Putamen (tissue), 1 donor: ENCODE data around the gene PLA2G4C.

Experiments used
- DNase-seq: peaks from one replicate; pipeline ENCODE4 v3.0.0-alpha.2; 2016; ENCODE audit warnings: low spot score

Gene PLA2G4C

DNA sequence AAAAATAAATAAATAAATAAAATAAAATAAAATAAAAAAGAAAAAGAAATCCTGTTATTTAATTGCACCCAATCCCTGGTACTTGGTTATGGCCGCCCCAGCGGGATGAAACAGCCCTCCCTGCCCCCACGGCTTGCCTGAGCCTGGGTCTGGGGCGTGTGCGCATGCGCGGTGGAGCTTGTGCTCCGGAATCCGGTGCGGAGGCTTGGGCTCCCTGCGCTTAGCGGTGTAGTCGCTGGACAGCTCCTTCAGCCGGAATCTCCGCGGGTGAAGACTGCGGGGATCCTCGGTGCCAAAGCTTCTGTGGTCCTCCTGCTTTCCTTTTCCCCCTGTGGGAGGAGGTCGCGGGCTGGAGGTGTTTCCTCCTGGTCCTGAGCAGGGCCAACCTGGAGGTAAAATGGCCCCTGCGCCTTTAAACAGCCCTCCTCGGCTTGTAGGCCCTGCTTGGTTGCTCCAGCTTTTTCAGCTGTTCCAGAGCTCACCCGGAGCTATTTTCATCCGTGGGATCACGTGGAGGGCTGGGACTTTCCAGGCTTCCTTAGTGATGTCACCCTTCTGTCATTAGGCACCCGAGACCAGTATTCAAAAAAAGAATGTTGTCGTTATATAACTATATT, at the start of gene PLA2G4C:
Gene PLA2G4C (minus strand): TSS at position 468 of the 617 bp plus-strand sequence. CDS start 4,288 bp downstream, outside the sequence.
- DNase-seq: peak; percentile 94

GRCh38 chr19:48158210-48158790, 47.7 kb upstream of the PLA2G4C start:
- no peak for DNase-seq

GRCh38 chr19:48154003-48154402, 43.4 kb upstream of the PLA2G4C start:
- no peak for DNase-seq

DNA sequence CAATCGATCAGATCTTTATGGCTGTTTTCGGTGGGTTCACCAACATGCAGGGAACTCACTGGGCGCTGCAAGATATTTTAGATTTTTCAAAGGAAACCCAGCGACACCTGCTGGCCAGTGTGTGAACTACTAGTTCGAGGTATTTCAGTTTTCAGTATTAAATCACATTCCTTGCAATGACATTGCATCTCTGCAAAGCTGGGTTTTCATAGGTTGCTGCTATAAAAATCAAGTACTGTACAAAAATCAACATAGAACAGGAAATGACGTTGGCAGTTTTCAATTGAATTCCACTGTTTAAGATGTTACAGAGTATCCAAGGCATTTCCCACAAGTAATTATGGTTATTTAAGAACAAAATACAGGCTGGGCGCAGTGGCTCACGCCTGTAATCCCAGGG, 41.9 kb upstream of the PLA2G4C start:
- DNase-seq: peak; percentile 76

DNA sequence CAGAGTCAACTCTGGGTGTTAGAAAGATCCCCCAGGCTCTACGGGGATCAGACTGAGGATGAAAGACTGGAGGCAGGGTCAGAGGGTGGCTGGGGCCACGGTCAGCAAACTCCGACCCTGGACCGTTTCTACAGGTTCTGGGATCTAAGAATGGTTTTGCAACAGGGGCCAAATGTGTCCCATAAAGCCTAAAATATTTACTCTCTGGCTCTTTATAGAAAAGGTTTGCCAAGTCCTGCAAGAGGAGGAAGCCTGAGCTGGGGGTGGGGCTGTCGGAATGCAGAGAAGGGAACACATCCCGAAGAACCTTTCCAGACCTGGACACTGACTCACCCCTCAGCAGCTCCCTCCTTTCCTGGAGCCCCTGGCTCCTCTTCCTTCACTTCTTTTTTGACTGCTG, 38.8 kb upstream of the PLA2G4C start:
- no peak for DNase-seq

DNA sequence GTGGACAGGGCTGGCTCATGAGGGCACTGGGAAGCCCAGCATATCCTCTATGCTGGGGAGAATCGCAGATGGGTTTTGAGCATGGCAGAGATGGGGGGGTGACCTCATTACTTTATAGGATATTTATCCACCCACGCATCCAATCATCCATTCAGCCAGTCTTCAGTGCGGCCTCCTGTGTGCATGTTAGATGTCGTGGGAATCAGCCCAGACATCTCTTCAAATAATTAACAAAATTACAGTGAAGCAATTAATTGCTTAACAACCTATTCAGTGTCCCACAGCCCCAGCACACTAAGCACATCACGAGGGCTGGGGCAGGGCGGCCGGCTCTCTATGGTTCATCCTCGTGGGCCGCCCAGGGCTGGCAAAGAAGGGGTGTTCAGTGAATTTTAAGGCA, 38.0 kb upstream of the PLA2G4C start:
- DNase-seq: no peak

DNA sequence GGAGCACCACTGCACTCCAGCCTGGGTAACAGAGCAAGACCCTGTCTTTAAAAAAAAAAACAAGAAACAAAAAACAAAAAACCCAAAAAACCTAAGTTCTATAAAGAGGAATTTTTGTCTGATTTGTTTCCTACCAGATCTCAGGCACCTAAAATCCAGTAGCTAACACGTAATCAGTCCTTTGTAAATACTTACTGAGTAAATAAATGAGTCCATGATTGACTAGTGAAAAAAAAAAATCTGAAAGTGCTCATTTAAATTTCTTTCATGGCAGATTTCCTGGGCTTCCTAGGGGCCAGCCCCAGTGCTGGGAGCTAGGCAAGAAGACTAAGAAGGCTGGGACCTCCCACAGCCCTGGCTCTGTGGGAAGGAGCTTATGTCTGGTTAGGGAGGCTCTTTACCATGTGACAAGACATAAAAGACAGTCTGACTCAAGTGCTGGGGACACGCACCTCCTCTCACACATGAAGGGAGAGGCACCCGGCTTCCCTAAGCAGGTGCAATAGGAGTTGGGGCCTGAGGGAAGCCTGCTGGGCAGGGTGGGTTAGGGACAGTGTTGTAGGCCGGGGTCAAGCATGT, 37.1 kb upstream of the PLA2G4C start:
- peak; percentile 63 for DNase-seq

GRCh38 chr19:48139053-48139452, 28.4 kb upstream of the PLA2G4C start:
- no peak for DNase-seq

GRCh38 chr19:48137411-48137810, 26.8 kb upstream of the PLA2G4C start:
- no peak for DNase-seq

- no peak for DNase-seq
Measured at GRCh38 chr19:48136547-48136946, 25.9 kb upstream of the PLA2G4C start.

DNA sequence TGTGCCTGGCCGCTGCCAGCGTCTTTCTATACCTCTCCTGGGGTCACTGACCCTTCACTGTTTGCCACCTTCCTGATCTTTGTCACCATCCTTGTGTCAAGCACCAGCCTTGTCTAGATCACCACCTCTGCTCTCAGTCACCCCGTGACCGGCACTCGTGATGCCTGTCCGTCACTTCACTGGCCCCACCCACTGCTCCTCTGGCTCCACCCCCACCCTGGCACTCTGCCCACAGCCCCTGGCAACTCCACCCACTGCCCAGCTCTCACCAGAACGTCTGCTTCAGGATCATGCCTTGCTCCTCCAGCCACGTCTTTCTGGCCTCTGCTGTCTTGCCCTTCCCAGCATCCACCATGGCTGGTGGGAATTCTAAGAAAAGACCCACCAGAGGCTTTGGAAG, 24.8 kb upstream of the PLA2G4C start:
- no peak for DNase-seq

DNA sequence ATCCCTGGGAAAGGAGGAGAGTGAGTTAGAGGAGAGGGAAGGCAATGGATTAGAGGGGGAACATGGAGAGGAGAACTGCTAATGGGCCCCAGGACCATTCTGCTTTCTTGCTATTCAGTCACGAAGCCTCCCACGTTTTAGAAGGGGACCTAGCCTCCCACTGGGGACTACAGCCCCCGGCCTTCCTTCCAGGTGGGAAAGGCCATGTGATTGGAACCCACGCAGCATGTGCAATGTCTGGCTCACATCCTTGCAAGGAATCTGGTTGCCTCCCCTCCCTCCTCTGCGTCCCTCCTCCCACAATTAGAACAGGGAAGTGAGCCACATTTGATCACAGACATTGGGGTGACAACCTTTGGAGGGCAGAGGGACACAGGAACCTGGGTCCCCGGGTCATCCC, 22.5 kb upstream of the PLA2G4C start:
- DNase-seq: no peak

- no peak for DNase-seq
Measured at GRCh38 chr19:48127561-48127960, 16.9 kb upstream of the PLA2G4C start.

DNA sequence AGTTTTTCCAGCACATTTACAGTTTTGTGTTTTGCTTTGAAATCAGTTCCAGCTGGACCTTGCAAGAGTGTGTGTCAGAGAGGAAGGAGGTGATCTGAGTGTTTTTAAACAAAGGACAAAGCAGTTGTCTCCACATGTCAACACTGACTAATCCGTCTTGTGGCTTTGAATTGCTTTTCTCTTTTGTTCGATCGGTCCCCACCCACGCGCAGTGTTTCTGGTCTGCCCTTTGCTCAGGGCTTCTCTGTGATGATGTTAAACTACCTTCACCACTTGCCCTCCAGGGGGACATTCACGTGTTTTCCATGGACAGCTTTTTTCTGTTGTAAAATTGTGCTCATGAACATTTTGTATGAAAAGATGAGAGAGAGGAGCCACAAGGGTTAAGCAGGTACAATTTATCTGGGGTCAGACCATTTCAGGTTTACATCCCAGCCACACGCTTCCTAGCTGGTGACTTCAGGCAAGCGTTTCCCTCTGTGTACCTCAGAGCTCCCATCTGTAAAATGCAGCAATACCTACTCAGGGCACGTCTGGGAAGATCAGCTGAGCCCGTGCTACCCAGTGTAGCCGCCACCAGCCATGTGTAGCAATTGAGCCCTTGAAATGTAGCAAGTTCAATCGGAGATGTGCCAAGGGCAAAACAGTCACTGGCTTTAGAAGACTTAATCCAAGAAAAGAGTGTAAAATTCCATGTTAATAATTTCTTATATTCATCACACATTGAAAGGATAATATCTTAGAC, 13.5 kb upstream of the PLA2G4C start:
- peak; percentile 60 for DNase-seq

DNA sequence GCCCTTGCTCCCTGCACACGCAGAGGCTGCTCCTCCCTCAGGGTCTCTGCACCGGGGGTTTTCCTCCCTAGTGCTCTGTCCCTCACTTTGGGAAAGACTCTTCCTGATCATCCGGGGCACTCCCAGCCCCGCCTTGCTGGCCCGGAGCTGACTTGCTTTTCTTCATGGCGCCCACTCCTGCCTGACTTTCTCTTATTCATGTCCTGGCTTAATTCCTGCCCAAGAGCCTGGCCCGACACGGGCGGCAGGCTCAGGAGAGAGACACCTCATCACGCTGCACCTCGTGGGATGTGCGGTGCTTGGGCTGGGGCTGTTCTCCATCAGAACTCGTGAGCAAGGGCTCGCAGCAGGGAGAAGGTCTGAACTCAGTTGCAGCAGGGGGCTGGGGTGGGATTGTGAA, 11.8 kb upstream of the PLA2G4C start:
- no peak for DNase-seq

DNA sequence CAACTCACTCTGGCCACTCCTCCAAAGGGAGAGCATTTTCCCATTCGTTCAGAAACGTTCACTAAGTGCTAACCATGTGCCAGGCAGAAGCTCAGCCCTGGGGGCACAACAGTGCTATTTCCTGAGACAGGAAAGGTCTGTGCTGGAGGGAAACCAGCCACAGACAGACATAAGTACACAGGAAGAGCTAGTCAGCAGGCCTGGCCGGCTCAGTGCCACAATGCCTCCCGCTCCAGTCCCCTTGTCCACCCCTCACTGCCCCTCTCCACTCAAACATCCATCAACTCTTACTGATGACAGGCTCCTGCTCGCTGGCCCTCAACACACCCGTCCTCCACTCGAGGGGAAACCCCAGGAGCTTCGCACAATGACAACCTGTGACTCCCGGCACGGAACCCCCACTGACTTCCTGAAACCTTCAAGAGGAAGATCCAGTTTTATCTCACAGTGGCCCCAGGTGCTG, 11.3 kb upstream of the PLA2G4C start:
- no peak for DNase-seq

DNA sequence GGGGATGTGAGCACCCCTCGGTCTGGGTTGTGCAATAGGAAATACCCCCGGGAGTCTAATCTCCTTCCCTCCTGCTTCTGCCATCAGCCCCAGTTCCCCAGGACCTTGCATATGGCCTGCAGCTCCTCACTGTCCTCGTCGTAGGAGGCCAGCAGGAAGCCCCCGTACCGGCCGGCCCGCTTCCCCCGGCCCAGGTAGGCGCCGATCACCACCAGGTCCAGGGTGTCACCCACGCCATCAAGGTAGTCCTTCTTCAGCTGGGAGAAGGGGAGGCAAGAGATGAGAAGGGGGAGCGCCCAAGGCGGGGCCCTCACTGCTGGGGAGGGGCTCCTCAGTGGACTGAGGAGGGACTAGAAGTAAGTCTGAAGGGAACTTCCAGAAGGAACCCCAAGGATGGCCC, 10.4 kb upstream of the PLA2G4C start:
- DNase-seq: no peak

DNA sequence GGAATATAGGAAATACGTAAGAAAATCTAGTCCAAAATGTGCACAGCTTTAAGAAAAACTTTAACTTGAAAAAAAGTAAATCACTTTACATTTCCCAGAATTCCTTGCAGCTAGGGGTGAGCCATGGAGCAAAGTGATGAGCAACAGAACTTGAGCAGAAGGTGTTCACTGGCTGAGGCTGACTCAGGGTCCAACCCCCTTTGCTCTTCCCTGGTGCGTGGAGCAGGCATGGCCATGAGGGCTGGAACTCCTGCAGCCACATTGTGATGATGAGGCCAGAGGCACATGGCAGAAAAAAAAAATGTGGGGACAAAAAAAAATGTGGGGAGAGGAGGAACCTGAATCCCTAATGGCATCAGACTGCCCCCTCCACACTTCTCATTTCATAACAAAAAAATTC, 9.9 kb upstream of the PLA2G4C start:
- DNase-seq: no peak

- no peak for DNase-seq
Measured at GRCh38 chr19:48118131-48118517, 7.5 kb upstream of the PLA2G4C start.

- no peak for DNase-seq
Measured at GRCh38 chr19:48117515-48118130, 7.0 kb upstream of the PLA2G4C start.

DNA sequence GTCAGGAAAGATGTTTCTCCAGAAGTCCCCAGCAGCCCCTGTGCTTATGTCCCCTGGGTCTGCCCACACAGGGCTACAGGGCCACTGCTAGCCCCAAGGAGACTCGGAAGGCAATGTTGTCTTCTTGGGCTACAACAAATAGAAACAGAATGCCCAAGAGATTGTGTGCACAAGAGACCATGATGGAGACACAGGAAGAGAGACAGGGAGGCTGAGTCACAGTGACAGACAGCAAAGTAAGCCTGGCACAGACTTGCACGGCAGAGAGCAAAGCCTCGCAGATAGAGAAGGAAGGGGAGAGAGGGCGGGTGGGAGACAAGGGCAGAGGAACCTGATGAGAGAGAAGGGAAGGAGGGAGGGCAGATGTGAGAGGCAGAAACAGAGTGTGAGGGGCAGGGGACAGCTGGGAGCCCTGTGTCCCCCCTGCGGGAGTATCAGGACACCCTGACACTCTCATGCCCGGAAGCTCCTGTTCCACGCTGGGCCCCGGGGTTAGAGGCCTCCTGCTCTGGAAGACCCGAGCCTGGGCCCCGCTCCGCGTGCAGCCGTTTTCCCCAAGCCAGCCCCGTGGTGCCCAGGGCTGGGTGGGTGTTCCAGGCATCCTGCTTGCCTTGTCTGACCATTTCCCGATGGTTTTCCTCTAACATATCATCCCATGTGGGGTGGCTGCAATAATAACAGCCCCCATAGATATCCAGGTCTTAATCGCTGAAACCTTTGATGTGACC, 2.7 kb upstream of the PLA2G4C start:
- DNase-seq: no peak

- DNase-seq: no peak
Measured at GRCh38 chr19:48111280-48111679, 663 bp upstream of the PLA2G4C start.
